Measurements from ENCODE around the gene ITGA11. TPM values are rescaled to one million over a fixed set of nuclear protein-coding genes. Genes with fewer than 3 reads are reported as not detected.

The ITGA11 gene
- total RNA-seq, 1 donor from 2014 or later: 0.22 TPM

- Mint-ChIP-seq H3K27ac (ENCODE audit: unreplicated experiment) (no peak overlapping the region), H3K4me1 (ENCODE audit: low read depth, unreplicated experiment) (no peaks in the 10 kb centered on the region), H3K27me3 (ENCODE audit: unreplicated experiment) (peaks cover 19% of the 10 kb centered on the region), H3K9me3 (ENCODE audit: unreplicated experiment) (peaks cover 2% of the 10 kb centered on the region), H3K4me3 (ENCODE audit: unreplicated experiment) (no peak overlapping the region), H3K36me3 (ENCODE audit: unreplicated experiment) (peaks cover 5% of the 10 kb centered on the region)
- TF ChIP-seq CTCF (IDR thresholded peaks at IDR 0.05; ENCODE audit: partially characterized antibody, unreplicated experiment): no peak
- DNase-seq: no peak
These were observed 4.0 kb downstream of the ITGA11 start for GRCh38 chr15:68427963-68428362.

- Mint-ChIP-seq H3K4me1 (ENCODE audit: low read depth, unreplicated experiment) (no peaks in the 10 kb centered on the region), H3K36me3 (ENCODE audit: unreplicated experiment) (peaks cover 5% of the 10 kb centered on the region), H3K9me3 (ENCODE audit: unreplicated experiment) (peaks cover 4% of the 10 kb centered on the region), H3K4me3 (ENCODE audit: unreplicated experiment) (no peak overlapping the region), H3K27me3 (ENCODE audit: unreplicated experiment) (peaks cover 18% of the 10 kb centered on the region), H3K27ac (ENCODE audit: unreplicated experiment) (no peak overlapping the region)
- no peak for DNase-seq
- no peak for TF ChIP-seq CTCF (IDR thresholded peaks at IDR 0.05; ENCODE audit: partially characterized antibody, unreplicated experiment)
These were observed 4.6 kb downstream of the ITGA11 start for GRCh38 chr15:68427366-68427765.

- peaks cover 6% of the 10 kb centered on the region for H3K9me3 Mint-ChIP-seq (ENCODE audit: unreplicated experiment)
- DNase-seq: no peak
- H3K27ac Mint-ChIP-seq (ENCODE audit: unreplicated experiment): no peak overlapping the region
- H3K4me3 Mint-ChIP-seq (ENCODE audit: unreplicated experiment): no peak overlapping the region
- H3K4me1 Mint-ChIP-seq (ENCODE audit: low read depth, unreplicated experiment): no peaks in the 10 kb centered on the region
- H3K27me3 Mint-ChIP-seq (ENCODE audit: unreplicated experiment): peaks cover 20% of the 10 kb centered on the region
- no peak for TF ChIP-seq CTCF (IDR thresholded peaks at IDR 0.05; ENCODE audit: partially characterized antibody, unreplicated experiment)
- H3K36me3 Mint-ChIP-seq (ENCODE audit: unreplicated experiment): peaks cover 5% of the 10 kb centered on the region
These were observed 5.8 kb downstream of the ITGA11 start for GRCh38 chr15:68426116-68426515.

GRCh38 chr15:68425428-68426060 lies 6.4 kb downstream of the ITGA11 start:
- Mint-ChIP-seq H3K4me3 (ENCODE audit: unreplicated experiment) (no peak overlapping the region), H3K9me3 (ENCODE audit: unreplicated experiment) (peaks cover 8% of the 10 kb centered on the region), H3K4me1 (ENCODE audit: low read depth, unreplicated experiment) (peaks cover 3% of the 10 kb centered on the region), H3K27me3 (ENCODE audit: unreplicated experiment) (peaks cover 19% of the 10 kb centered on the region), H3K36me3 (ENCODE audit: unreplicated experiment) (peaks cover 5% of the 10 kb centered on the region), H3K27ac (ENCODE audit: unreplicated experiment) (no peak overlapping the region)
- TF ChIP-seq CTCF (IDR thresholded peaks at IDR 0.05; ENCODE audit: partially characterized antibody, unreplicated experiment): no peak
- no peak for DNase-seq

- Mint-ChIP-seq H3K4me3 (ENCODE audit: unreplicated experiment) (no peak overlapping the region), H3K36me3 (ENCODE audit: unreplicated experiment) (peaks cover 2% of the 10 kb centered on the region), H3K27ac (ENCODE audit: unreplicated experiment) (no peak overlapping the region), H3K27me3 (ENCODE audit: unreplicated experiment) (peaks cover 14% of the 10 kb centered on the region), H3K9me3 (ENCODE audit: unreplicated experiment) (peaks cover 7% of the 10 kb centered on the region), H3K4me1 (ENCODE audit: low read depth, unreplicated experiment) (peaks cover 4% of the 10 kb centered on the region)
- TF ChIP-seq CTCF (IDR thresholded peaks at IDR 0.05; ENCODE audit: partially characterized antibody, unreplicated experiment): no peak
- no peak for DNase-seq
These were observed 7.1 kb downstream of the ITGA11 start for GRCh38 chr15:68424754-68425390.
